Mammary epithelial cell (primary cell): ENCODE measurements around the gene TMEM187.

Experiments used
- EZH2 ChIP-seq: IDR thresholded peaks from 2 replicates; pipeline ENCODE4 v1.6.1; 2012; ENCODE audit warnings: low read length, inconsistent platforms, borderline replicate concordance
- TF ChIP-seq, protein P1 (sequence below), 2 donors: IDR thresholded peaks in 1 of 2; conservative IDR thresholded peaks in 1 of 2; 2 replicates each; pipeline ENCODE4 v1.5.1; 2011 to 2012; ENCODE audit warnings: inconsistent platforms in 2 of 2, low read length in 2 of 2, mild to moderate bottlenecking in 2 of 2, control low read depth in 1 of 2, low read depth in 1 of 2; ENCODE audit not compliant: insufficient read depth in 1 of 2; ENCODE audit errors: extremely low read depth in 1 of 2

DNA sequence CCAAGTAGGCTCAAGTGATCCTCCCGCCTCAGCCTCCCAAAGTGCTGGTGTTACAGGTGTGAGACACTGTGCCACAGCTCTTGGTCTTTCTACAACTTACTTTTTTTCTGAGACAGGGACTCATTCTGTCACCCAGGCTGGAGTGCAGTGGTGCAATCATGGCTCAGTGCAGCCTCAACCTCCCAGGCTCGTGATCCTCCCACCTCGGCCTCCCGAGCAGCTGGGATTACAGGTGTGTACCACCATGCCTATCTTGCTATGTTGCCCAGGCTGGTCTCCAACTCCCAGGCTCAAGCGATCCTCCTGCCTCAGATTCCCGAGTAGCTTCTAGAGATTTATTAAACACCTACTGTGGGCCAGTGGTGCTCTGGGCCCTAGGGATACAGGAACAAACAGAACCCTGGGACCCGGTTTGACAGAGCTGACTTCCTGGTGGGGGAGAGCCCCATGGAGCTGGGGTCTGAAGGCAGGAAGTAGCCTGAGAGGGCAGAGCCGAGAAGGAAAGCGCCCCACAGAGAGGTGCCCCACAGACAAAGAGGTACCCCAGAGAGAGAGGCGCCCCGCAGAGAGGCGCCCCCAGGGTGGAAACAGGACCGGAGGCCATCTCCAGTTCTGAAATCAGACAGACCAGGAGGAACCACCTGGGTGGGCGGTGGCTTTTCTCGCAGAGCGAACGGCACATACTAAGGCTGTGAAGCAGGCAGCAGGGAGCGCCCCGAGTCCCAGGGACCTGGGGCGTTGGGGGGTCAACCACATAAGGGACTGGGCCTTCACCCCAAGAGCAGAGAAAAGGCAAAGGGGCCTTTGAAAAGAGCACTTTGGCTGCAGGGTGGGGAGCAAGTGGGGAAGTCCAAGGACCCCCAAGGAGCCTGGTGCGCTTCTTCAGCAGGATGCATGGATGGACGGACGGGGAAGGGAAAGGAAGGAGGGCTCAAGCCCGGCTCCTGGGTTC lies 42.2 kb downstream of the TMEM187 start:
- TF ChIP-seq, protein P1, sequence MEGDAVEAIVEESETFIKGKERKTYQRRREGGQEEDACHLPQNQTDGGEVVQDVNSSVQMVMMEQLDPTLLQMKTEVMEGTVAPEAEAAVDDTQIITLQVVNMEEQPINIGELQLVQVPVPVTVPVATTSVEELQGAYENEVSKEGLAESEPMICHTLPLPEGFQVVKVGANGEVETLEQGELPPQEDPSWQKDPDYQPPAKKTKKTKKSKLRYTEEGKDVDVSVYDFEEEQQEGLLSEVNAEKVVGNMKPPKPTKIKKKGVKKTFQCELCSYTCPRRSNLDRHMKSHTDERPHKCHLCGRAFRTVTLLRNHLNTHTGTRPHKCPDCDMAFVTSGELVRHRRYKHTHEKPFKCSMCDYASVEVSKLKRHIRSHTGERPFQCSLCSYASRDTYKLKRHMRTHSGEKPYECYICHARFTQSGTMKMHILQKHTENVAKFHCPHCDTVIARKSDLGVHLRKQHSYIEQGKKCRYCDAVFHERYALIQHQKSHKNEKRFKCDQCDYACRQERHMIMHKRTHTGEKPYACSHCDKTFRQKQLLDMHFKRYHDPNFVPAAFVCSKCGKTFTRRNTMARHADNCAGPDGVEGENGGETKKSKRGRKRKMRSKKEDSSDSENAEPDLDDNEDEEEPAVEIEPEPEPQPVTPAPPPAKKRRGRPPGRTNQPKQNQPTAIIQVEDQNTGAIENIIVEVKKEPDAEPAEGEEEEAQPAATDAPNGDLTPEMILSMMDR (conservative IDR thresholded peaks at IDR 0.05 in 1 of 2, IDR thresholded peaks at IDR 0.05 in 1 of 2; ENCODE audit: extremely low read depth in 1 of 2, insufficient read depth in 1 of 2, low read depth in 1 of 2, low read length in 2 of 2): no peak
- no peak for TF ChIP-seq EZH2
